Activated B cell treated with CpG ODN at 0.5 μM for 24 hours (primary cell): ENCODE measurements around the gene ALCAM. TPM values are rescaled to one million over a fixed set of nuclear protein-coding genes. Genes with fewer than 3 reads are reported as not detected.

ENCODE experiments used
- ATAC-seq: fragments of 200-7000 bp; cut with Tn5 transposase; one replicate; pipeline ENCODE4 v1.10.0; 2021; ENCODE audit warnings: low read depth, mild to moderate bottlenecking, moderate library complexity
- CTCF ChIA-PET: fragments of 350-600 bp; sonication (Branson Sonifier 250); formaldehyde crosslinking; loops from one replicate; lab custom pipeline; 2021; ENCODE audit warnings: antibody characterized with exemption; lab: Charles Lee
- POLR2A ChIA-PET: fragments of 350-600 bp; sonication (Branson Sonifier 250); formaldehyde crosslinking; loops from one replicate; lab custom pipeline; 2021; ENCODE audit warnings: antibody characterized with exemption; lab: Charles Lee
- DNase-seq: peaks from one replicate; pipeline ENCODE4 v3.0.0; 2022
- H3K27ac Mint-ChIP-seq: one replicate; pipeline ENCODE4 v1.8.0; 2020; ENCODE audit warnings: mixed read lengths
- H3K27me3 Mint-ChIP-seq: one replicate; pipeline ENCODE4 v1.8.0; 2021; ENCODE audit warnings: mixed read lengths
- H3K36me3 Mint-ChIP-seq: one replicate; pipeline ENCODE4 v1.8.0; 2021; ENCODE audit warnings: low read depth, mixed read lengths
- H3K4me1 Mint-ChIP-seq: one replicate; pipeline ENCODE4 v1.8.0; 2021; ENCODE audit warnings: mixed read lengths
- H3K4me3 Mint-ChIP-seq: one replicate; pipeline ENCODE4 v1.8.0; 2020; ENCODE audit warnings: mild to moderate bottlenecking, mixed read lengths
- H3K9me3 Mint-ChIP-seq: one replicate; pipeline ENCODE4 v1.8.0; 2020; ENCODE audit warnings: mixed read lengths
- intact Hi-C: fragments of 100-400 bp; cut with micrococcal nuclease; formaldehyde crosslinking; loops from one replicate; pipeline ENCODE4 v1.15.1; 2024
- total RNA-seq: library from RNA; stranded (reverse); gene quantifications from 2 replicates; pipeline ENCODE4 v1.2.3, GENCODE V29; 2022
- TF ChIP-seq, protein P1 (sequence below): fragments of 200-600 bp; IDR thresholded peaks from one replicate; pipeline ENCODE4 v1.8.0; 2022; ENCODE audit warnings: antibody characterized with exemption, mild to moderate bottlenecking

Gene ALCAM
- total RNA-seq, 1 donor from 2014 or later = 28.5 TPM

DNA sequence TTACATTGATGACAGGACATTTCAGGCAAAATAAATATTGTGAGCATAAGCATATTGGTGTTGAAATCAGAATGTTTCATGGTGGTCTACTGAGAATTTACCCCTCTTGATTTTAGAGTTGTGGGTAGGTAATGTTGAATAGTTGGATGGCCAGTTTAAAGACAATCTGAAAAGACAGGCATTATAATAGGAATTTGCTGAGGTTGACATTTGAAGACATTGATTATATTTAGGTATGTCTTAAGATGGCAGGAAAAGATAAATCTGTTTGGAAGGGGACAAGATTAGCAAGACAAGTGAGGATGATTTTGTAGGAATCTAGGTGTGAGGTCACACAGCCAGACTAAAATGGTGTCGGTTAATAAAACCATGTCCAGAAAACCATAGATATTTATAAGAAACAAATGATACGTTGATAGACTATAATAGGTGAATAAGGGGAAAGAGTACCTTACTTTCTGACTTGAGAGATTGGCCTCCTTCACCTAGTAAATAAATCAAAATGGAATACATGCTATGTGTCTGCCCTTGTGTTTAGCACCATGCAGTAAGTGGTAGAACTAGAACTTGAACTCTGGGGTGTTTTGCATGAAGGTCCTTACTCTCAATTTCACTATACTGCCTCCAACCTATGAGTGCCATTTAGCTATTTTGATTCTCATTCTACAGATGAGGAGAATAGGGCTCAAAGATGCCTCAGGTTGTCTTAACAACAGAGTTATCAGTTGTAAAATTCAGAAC is 57.9 kb downstream of the ALCAM start:
- POLR2A ChIA-PET = interaction anchor here (1.2 kb wide), 1 partner anchor 56 kb away, joined by 3 read pairs; no protein-coding TSS in a partner anchor
- no peaks in the 10 kb centered on the region for H3K9me3 Mint-ChIP-seq

GRCh38 chr3:105425153-105425502 is 58.4 kb downstream of the ALCAM start:
- no peak overlapping the region for H3K4me3 Mint-ChIP-seq
- intact Hi-C loops = loop anchor here (2.0 kb wide), 1 partner anchor 16 kb away; no protein-coding TSS in a partner anchor
- no peaks in the 10 kb centered on the region for H3K9me3 Mint-ChIP-seq
- H3K27me3 Mint-ChIP-seq = no peaks in the 10 kb centered on the region
- no peak overlapping the region for H3K27ac Mint-ChIP-seq
- no peaks in the 10 kb centered on the region for H3K36me3 Mint-ChIP-seq
- DNase-seq (no peak), ATAC-seq (no peak)
- ChIA-PET POLR2A (no interaction called here), CTCF (no interaction called here)
- TF ChIP-seq, protein P1, sequence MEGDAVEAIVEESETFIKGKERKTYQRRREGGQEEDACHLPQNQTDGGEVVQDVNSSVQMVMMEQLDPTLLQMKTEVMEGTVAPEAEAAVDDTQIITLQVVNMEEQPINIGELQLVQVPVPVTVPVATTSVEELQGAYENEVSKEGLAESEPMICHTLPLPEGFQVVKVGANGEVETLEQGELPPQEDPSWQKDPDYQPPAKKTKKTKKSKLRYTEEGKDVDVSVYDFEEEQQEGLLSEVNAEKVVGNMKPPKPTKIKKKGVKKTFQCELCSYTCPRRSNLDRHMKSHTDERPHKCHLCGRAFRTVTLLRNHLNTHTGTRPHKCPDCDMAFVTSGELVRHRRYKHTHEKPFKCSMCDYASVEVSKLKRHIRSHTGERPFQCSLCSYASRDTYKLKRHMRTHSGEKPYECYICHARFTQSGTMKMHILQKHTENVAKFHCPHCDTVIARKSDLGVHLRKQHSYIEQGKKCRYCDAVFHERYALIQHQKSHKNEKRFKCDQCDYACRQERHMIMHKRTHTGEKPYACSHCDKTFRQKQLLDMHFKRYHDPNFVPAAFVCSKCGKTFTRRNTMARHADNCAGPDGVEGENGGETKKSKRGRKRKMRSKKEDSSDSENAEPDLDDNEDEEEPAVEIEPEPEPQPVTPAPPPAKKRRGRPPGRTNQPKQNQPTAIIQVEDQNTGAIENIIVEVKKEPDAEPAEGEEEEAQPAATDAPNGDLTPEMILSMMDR = no peak
- peaks cover 20% of the 10 kb centered on the region for H3K4me1 Mint-ChIP-seq

More for the DNA sequence above, 57.9 kb downstream of the ALCAM start:
- TF ChIP-seq, protein P1 = no peak
- Mint-ChIP-seq H3K4me1 (peaks cover 20% of the 10 kb centered on the region), H3K4me3 (no peak overlapping the region), H3K27me3 (no peaks in the 10 kb centered on the region), H3K36me3 (no peaks in the 10 kb centered on the region), H3K27ac (no peak overlapping the region)
- intact Hi-C loops = loop anchor here (2.0 kb wide), 1 partner anchor 16 kb away; no protein-coding TSS in a partner anchor
- DNase-seq = no peak
- CTCF ChIA-PET = no interaction called here
- ATAC-seq = no peak

DNA sequence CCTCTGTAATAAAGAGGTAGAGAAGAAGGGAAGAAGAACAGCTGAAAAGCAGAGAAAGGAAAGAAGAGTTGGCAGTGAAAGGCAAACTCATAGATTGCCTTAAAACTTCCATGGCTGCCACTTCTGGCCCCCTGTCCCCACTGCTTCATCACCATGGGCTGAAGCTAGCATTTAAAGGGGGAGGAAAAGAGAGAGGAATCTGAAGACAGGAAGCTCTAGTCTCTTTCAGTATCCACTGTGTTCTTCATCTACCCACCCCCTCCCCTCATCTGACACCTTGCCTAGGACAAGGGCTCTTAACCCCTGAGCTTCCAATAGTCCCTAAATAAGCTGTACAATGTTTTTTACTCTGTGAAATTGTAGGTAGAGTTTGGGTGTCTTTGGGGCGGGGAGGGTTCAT is 60.6 kb downstream of the ALCAM start:
- TF ChIP-seq, protein P1 = no peak
- no peaks in the 10 kb centered on the region for H3K9me3 Mint-ChIP-seq
- POLR2A ChIA-PET = no interaction called here

GRCh38 chr3:105429034-105429762 is 62.5 kb downstream of the ALCAM start:
- DNase-seq (no peak), ATAC-seq (no peak)
- intact Hi-C loops = no loop called here
- H3K36me3 Mint-ChIP-seq = peaks cover 4% of the 10 kb centered on the region
- CTCF ChIA-PET = no interaction called here
- H3K27ac Mint-ChIP-seq = no peak overlapping the region
- no peak overlapping the region for H3K4me3 Mint-ChIP-seq
- TF ChIP-seq, protein P1 = no peak
- H3K4me1 Mint-ChIP-seq = peaks cover 32% of the 10 kb centered on the region
- no peaks in the 10 kb centered on the region for H3K27me3 Mint-ChIP-seq
- POLR2A ChIA-PET = no interaction called here
- H3K9me3 Mint-ChIP-seq = no peaks in the 10 kb centered on the region

More for the DNA sequence above, 60.6 kb downstream of the ALCAM start:
- DNase-seq (no peak), ATAC-seq (no peak)
- Mint-ChIP-seq H3K36me3 (peaks cover 4% of the 10 kb centered on the region), H3K4me1 (peaks cover 32% of the 10 kb centered on the region), H3K27me3 (no peaks in the 10 kb centered on the region), H3K4me3 (no peak overlapping the region), H3K27ac (no peak overlapping the region)
- intact Hi-C loops = no loop called here
- CTCF ChIA-PET = no interaction called here

- Mint-ChIP-seq H3K4me1 (peaks cover 28% of the 10 kb centered on the region), H3K9me3 (peaks cover 2% of the 10 kb centered on the region), H3K36me3 (peaks cover 7% of the 10 kb centered on the region), H3K4me3 (no peak overlapping the region), H3K27ac (no peak overlapping the region), H3K27me3 (no peaks in the 10 kb centered on the region)
- intact Hi-C loops = no loop called here
- ChIA-PET POLR2A (no interaction called here), CTCF (no interaction called here)
- no peak for DNase-seq
- TF ChIP-seq, protein P1 = no peak
- ATAC-seq = no peak
Observed at GRCh38 chr3:105430455-105430854, 63.7 kb downstream of the ALCAM start.
